Left cardiac atrium (tissue), 4 donors: Measurements from ENCODE around the gene REELD1. TPM values are rescaled to one million over a fixed set of nuclear protein-coding genes. Genes with fewer than 3 reads are reported as not detected.

ENCODE experiments used
- ATAC-seq, 2 donors: fragments of 200-7000 bp; cut with Tn5 transposase; one replicate each; pipeline ENCODE4 v1.9.1; 2020; ENCODE audit warnings: mild to moderate bottlenecking in 2 of 2, moderate library complexity in 2 of 2
- DNase-seq: peaks from one replicate; pipeline ENCODE4 v3.0.0-alpha.2; 2020
- intact Hi-C, 2 donors: fragments of 100-400 bp; cut with DNase I; formaldehyde crosslinking; loops; one replicate each; pipeline versions ENCODE4 v1.14.1 to v1.15.1; 2022 to 2023
- long read RNA-seq: library from polyadenylated mRNA; unstranded; transcript quantifications from one replicate; pipeline ENCODE4 v2.0.0, GENCODE V29; 2021
- total RNA-seq, 2 donors: library from RNA; stranded (reverse); fragmentation: NEBNext Ultra II Directional; extraction: Animal tissue kit (Norgen Biotek cat#: 25700); gene quantifications; one replicate each; pipeline ENCODE4 v1.2.1, GENCODE V29; 2021
- donor health status: DM: no; HTN: yes; CAD: no.
- donor health status: DM: no; HTN: yes; CAD: no; lungs with severe emphysema.
- donor health status: DM: yes; HTN: yes; CAD: no.
- donor health status: Dilated cardiomyopathy.

The REELD1 gene
- under 1 TPM in 1 of 2 donors, not detected in 1; 0.16 TPM for total RNA-seq
- long read RNA-seq, partial matches to known transcripts, result 0 of 1 reads
- long read RNA-seq, other reads (novel, unspliced or antisense), result 1 of 1 reads

DNA sequence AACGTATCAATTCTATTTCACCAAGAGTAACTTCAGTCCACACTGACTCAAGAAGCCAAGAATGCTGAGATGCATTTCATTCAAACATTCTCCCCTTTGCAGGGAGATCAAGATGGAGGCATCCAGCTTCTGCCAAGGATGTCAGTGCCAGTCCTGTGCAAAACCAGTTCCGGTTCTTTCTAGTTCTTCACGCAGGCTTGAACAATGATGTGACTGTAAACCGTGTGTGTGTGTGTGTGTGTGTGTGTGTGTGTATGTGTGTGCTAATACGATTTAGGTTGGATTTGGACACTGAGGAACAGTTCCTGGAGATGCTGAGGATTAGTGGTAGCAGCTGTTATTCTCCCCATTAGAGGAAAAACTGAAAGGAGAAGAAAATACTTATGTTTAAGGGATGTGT is at the start of gene REELD1:
Gene REELD1, plus strand, starts transcription at position 301 of the 400 bp plus-strand sequence. CDS start 2,415 bp downstream, outside the sequence.
- DNase-seq, result no peak
- no peak for ATAC-seq
- intact Hi-C loops, result no loop called here

DNA sequence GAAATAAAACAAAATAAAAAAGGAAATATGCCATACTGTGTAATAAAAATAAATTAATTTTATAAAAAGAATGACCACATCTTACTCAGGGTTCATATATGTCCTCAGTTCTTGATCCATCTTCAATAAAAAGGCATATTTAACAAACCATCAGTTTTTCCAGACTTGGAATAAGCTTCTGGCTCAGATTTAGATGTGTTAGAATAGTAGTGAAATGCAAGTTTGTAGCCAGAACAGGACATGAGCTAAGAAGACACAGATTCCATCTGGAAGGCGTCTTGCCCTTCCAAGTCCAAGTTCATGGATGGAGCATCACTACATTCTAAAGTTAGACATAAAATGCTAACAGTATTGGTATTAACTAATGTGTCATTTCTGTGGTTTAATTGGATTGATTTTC is 49.1 kb upstream of the REELD1 start:
- DNase-seq (no peak), ATAC-seq (no peak)
- intact Hi-C loops, result no loop called here

DNA sequence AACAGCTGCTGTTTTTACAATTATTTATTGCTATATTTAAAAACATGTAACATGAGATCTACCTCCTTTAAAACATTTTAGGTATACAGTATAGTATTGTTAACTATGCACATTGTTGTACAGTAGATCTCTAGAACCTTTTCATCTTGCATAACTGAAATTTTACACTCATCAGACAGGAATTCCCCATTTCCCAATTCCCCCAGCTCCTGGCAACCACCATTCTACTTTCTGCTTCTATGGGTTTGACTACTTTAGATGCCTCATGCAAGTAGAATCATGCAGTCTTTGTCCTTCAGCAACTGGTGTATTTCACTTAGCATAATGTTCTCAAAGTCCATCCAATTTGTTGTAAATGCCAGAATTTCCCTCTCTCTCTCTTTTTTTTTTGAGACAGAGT is 48.5 kb upstream of the REELD1 start:
- DNase-seq (no peak), ATAC-seq (peak in 1 of 2 donors; percentile 56)
- intact Hi-C loops, result no loop called here

- intact Hi-C loops, result no loop called here
- ATAC-seq, result no peak
Measured at GRCh38 chr4:146170149-146170548, 44.2 kb upstream of the REELD1 start.

DNA sequence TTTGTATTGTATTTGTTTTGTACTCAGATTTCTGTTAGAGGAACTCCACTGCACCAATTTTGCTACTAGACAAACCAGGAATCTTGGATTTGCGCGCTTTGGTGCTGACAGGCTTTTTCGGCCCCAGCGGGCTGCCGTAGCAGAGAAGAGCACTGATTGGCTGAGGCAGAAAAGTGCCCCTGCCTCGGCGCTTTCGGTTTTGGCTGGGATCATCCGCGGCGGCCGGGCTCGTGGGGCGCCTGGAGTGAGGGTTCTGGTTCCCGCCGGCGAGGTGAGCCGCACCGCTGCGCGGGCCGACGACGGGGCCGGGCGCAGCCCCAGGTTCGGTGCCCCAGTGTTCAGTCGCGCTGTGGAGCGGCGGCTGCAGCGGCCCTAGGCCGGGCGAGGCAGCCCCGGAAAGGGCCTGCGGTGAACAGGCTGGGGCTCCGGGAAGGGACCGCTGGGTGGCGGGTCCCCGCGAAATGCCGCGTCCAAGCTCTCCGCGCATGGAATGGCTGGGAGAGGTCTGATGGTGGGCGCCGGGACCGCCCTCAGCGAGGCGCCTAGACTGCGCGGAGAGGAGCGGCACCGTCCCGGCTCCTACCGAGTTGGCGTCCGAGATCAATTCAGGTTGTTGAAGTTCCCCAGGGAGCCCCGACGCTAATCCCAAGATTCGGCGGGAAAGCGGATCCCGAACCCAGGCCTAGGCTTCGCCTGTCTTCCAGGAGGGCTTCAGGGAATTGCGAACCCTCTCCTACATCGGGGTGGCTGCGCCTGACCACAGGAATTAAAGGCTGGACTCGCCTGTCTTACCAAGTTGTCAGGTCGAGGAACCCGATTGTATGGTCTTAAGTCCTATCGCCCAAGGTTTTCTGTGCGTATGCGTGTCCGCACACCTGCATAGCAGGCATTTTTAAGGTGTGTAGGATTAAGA is 38.5 kb upstream of the REELD1 start, which contains the start of gene LSM6:
Gene LSM6, plus strand, starts transcription at position 178 of the 913 bp plus-strand sequence. CDS start 7,204 bp downstream, outside the sequence.
- ATAC-seq (peak; percentile 97 to 98), DNase-seq (peak; percentile 91)
- intact Hi-C loops, result no loop called here

More at GRCh38 chr4:146170149-146170548, 44.2 kb upstream of the REELD1 start:
- no peak for DNase-seq

GRCh38 chr4:146176891-146177290 is 37.4 kb upstream of the REELD1 start:
- DNase-seq (no peak), ATAC-seq (no peak)
- intact Hi-C loops, result no loop called here

- DNase-seq, result no peak
- intact Hi-C loops, result no loop called here
- no peak for ATAC-seq
Measured at GRCh38 chr4:146178126-146178525, 36.2 kb upstream of the REELD1 start.

DNA sequence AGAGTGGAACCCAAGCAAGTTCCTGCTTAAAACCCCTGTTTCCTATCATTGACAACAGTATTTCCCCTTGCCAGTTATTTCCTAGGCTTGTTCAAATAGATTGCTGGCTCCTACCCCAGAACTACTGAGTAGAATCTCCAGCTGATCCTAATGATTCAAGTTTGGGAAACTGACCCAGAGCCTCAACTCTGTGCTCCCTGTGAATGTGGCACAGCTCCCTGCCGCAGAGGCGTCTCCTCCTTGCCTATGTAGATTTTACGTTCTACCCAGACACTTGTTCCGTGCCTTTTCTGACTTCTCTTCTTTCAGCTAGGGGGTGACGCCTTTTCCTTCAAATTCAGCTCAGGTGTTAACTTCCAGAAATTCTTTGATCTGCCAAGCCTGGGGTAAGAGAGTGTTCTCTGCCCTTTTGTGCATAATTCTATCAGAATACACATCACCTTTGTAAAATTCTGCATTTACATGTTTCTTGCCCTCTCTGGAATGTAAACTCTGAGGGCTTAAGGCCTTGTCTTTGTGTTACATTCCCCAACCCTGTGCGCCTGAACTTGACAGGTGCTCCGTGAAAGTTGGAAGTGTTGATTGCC is 34.5 kb upstream of the REELD1 start:
- ATAC-seq (no peak), DNase-seq (no peak)
- intact Hi-C loops, result no loop called here

- DNase-seq, result no peak
- intact Hi-C loops, result no loop called here
- no peak for ATAC-seq
Measured at GRCh38 chr4:146182443-146182842, 31.9 kb upstream of the REELD1 start.

- DNase-seq, result no peak
- no peak for ATAC-seq
- intact Hi-C loops, result no loop called here
Measured at GRCh38 chr4:146183209-146183608, 31.1 kb upstream of the REELD1 start.

DNA sequence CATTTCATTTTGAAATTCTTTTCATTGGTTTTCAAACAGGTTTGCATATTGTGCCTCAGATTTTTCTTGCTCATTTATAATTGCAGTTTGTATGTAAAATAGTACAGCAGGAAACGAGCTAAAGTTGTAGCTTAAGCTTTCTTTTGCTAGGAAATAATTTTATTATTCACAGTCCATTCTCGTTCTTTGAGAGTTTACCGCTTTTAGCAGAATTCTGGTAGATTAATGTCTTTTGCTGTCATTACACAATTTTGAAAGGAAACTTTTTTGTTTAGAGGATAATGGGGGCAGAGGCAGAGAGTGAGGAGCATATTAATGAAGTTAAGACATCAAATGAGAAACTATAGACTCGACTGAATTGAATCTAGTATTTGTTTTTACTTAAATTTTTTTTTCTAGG is 28.3 kb upstream of the REELD1 start:
- ATAC-seq, result no peak

GRCh38 chr4:146186596-146186995 is 27.7 kb upstream of the REELD1 start:
- intact Hi-C loops, result no loop called here
- no peak for DNase-seq
- no peak for ATAC-seq

More for the DNA sequence above, 28.3 kb upstream of the REELD1 start:
- intact Hi-C loops, result no loop called here
- no peak for DNase-seq

DNA sequence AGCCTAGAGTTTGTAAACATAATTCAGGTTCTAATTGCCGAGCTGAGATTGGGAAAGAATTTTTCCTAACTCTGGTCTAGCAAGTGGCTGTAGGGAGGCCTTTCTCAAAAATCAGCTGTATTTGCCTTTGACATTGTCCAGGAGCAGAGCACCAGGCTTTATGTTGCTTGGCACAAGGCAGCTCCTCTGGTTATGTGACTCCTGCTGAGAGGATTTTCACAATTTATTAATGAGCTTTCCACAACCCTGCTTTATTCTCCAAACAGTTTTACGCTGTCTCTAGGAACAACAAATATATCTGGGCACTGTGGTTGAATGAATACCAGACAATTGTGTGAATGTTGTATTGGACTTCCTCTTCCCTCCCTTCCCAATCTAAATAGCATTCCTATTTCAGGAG is 23.9 kb upstream of the REELD1 start:
- ATAC-seq (no peak), DNase-seq (no peak)
- intact Hi-C loops, result loop anchor here in 1 of 2 donors (5.0 kb wide), 1 partner anchor 47 kb away; no protein-coding TSS in a partner anchor

DNA sequence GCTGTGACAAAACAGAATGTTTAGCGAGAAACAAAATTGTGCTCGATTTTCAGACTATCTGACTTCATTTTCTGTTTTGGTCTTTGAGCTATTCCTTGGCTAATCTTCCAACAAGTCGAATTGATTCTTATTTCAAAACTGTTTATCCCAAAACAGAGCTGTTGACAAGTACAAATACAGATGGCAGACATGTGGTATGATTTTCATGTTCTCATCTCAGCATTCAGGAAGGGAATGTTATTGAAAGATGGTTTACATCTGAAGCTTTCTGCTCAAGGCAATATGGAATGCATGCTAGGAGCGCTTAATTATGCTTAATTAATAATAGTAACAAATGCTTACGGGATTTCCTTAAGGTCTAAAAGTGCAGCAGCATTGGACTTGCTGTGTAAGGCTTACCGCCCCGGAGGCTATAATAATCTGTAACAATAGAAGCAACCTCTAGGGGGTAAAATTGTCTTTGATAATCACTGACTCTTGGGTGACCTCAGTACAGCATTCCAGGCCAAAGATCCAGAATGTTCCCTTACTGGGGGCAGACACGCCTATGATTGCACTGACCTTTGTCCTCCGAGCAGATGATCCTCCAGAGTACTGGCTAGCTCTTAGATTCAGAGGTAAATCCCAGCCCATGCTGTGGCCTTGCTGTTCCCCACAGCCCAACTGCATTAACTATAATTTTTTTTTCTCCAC is 22.4 kb upstream of the REELD1 start:
- ATAC-seq (peak; percentile 75 to 79), DNase-seq (no peak)
- intact Hi-C loops, result loop anchor here in 1 of 2 donors (5.0 kb wide), 1 partner anchor 45 kb away; no protein-coding TSS in a partner anchor

- intact Hi-C loops, result loop anchor here in 1 of 2 donors (5.0 kb wide), 1 partner anchor 44 kb away; no protein-coding TSS in a partner anchor
- ATAC-seq (no peak), DNase-seq (no peak)
Measured at GRCh38 chr4:146193628-146194027, 20.7 kb upstream of the REELD1 start.

- ATAC-seq (no peak), DNase-seq (no peak)
- intact Hi-C loops, result loop anchor here in 1 of 2 donors (5.0 kb wide), 1 partner anchor 43 kb away; no protein-coding TSS in a partner anchor
Measured at GRCh38 chr4:146194212-146194611, 20.1 kb upstream of the REELD1 start.

GRCh38 chr4:146202665-146203064 is 11.7 kb upstream of the REELD1 start:
- intact Hi-C loops, result no loop called here
- DNase-seq (no peak), ATAC-seq (no peak)

DNA sequence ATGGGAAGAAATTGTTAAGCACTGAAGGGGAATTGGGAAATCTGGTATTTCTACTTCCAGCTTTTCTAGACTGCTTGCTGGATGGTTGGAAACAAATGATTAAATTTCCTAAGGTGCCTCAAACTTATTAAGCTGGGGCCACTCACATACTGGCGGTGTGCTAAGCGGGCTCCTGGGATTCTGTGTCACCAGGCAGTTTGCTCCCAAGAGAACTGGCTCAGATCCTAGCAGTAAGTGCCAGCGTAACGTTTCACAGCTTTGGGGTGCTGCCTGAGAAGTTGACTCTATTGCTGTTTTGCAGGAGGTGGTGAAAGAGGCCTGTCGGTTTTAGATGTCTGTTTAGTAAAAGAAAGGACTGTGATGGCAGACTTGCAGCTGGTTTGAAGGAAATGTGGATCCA is 6.9 kb upstream of the REELD1 start:
- intact Hi-C loops, result no loop called here
- DNase-seq, result no peak
- ATAC-seq, result peak in 1 of 2 donors; percentile 53

- ATAC-seq, result no peak
- DNase-seq, result no peak
- intact Hi-C loops, result no loop called here
Measured at GRCh38 chr4:146210890-146211289, 3.4 kb upstream of the REELD1 start.
